K562 (cell line): ENCODE results near the gene GCK. TPM values are rescaled to one million over a fixed set of nuclear protein-coding genes. Genes with fewer than 3 reads are reported as not detected.

ENCODE experiments used
- CHD7 ChIP-seq: fragments of 200-600 bp; sonication (generic); IDR thresholded peaks from one replicate; pipeline ENCODE4 v1.6.1; 2012; ENCODE audit warnings: mild to moderate bottlenecking, low read depth, low read length, inconsistent platforms
- E2F5 ChIP-seq: sonication (generic); formaldehyde crosslinking; IDR thresholded peaks from 2 replicates; pipeline ENCODE4 v1.8.0; 2022; ENCODE audit warnings: mild to moderate bottlenecking, missing genetic modification reagents
- FOXP1 ChIP-seq: sonication (generic); formaldehyde crosslinking; IDR thresholded peaks from 2 replicates; pipeline ENCODE4 v1.8.0; 2022; ENCODE audit warnings: mild to moderate bottlenecking, missing genetic modification reagents
- RBM14 ChIP-seq: fragments of 200-400 bp; formaldehyde crosslinking; IDR thresholded peaks from 2 replicates; pipeline ENCODE4 v1.6.1; 2018; ENCODE audit warnings: low read depth, mild to moderate bottlenecking, low read length, moderate library complexity, borderline replicate concordance; ENCODE audit not compliant: insufficient read depth
- TAF1 ChIP-seq: IDR thresholded peaks from 2 replicates; pipeline ENCODE4 v1.6.1; 2011; ENCODE audit warnings: mild to moderate bottlenecking, low read length, moderate library complexity; ENCODE audit not compliant: insufficient read depth, control insufficient read depth, severe bottlenecking; ENCODE audit errors: extremely low read depth
- TAL1 ChIP-seq: fragments of 450-650 bp; IDR thresholded peaks from 2 replicates; pipeline ENCODE4 v1.6.1; 2016; ENCODE audit warnings: mild to moderate bottlenecking
- ZFP36 ChIP-seq: fragments of 150-350 bp; IDR thresholded peaks from 2 replicates; pipeline ENCODE4 v1.6.1; 2018; ENCODE audit warnings: low read length, low read depth; ENCODE audit not compliant: partially characterized antibody
- ZNF197 ChIP-seq: fragments of 200-800 bp; sonication (Bioruptor generic); IDR thresholded peaks from 2 replicates; pipeline ENCODE4 v1.6.1; 2016; ENCODE audit warnings: low read depth, missing genetic modification characterization, missing compliant biosample characterization
- ZNF217 ChIP-seq: sonication (generic); formaldehyde crosslinking; IDR thresholded peaks from 2 replicates; pipeline ENCODE4 v1.8.0; 2022; ENCODE audit warnings: mild to moderate bottlenecking, missing genetic modification reagents
- polyA plus RNA-seq, 8 experiments: library from polyadenylated mRNA; depleted of rRNA in 4 of 8; stranded (reverse) in 5 of 8; unstranded in 3 of 8; fragments of >200 nt; fragmentation: Nextera tagmentation in 2 of 8; fragmentation: Illumina TruSeq in 1 of 8; extraction: Ambion mirVana in 2 of 8; extraction: Trizol in 1 of 8; gene quantifications; 2 replicates each; pipeline versions ENCODE4 v1.2.1 to v1.2.3, GENCODE V29; 2011 to 2014; ENCODE audit warnings: inconsistent platforms in 1 of 8, missing spikeins in 1 of 8
- total RNA-seq, 7 experiments: library from RNA; depleted of rRNA in 6 of 7; stranded (reverse); fragments of >200 nt in 6 of 7; fragmentation: Illumina TruSeq in 2 of 7; extraction: Trizol in 2 of 7; gene quantifications; 2 replicates each; pipeline versions ENCODE4 v1.2.1 to v1.2.3, GENCODE V29; 2011 to 2021; ENCODE audit warnings: low replicate concordance in 1 of 7
- TF ChIP-seq, protein P1 (sequence below): sonication (generic); formaldehyde crosslinking; IDR thresholded peaks from 2 replicates; pipeline ENCODE4 v1.8.0; 2022; ENCODE audit warnings: missing genetic modification reagents, mild to moderate bottlenecking, moderate library complexity, borderline replicate concordance
- TF ChIP-seq, protein P2 (sequence below): sonication (generic); formaldehyde crosslinking; IDR thresholded peaks from 2 replicates; pipeline ENCODE4 v1.9.0; 2022; ENCODE audit warnings: mild to moderate bottlenecking, missing genetic modification reagents

The GCK gene
- total and polyA plus RNA-seq, 9 of the 15 experiments (the other 6 are each of a cell fraction or from before 2014, with no cell fraction given), result 0.11 to 0.55 (median 0.16) TPM; not detected in 3

- no peak for TF ChIP-seq CHD7
- no peak for TF ChIP-seq FOXP1
- TF ChIP-seq TAL1, result peak; percentile 85
- no peak for TF ChIP-seq ZNF197
- peak; percentile 54 for TF ChIP-seq TAF1
- TF ChIP-seq, protein P1, sequence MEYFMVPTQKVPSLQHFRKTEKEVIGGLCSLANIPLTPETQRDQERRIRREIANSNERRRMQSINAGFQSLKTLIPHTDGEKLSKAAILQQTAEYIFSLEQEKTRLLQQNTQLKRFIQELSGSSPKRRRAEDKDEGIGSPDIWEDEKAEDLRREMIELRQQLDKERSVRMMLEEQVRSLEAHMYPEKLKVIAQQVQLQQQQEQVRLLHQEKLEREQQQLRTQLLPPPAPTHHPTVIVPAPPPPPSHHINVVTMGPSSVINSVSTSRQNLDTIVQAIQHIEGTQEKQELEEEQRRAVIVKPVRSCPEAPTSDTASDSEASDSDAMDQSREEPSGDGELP (CRISPR knock-in tag), result peak; percentile 98
- no peak for TF ChIP-seq ZFP36
- no peak for TF ChIP-seq E2F5 (CRISPR knock-in tag)
- TF ChIP-seq, protein P2, sequence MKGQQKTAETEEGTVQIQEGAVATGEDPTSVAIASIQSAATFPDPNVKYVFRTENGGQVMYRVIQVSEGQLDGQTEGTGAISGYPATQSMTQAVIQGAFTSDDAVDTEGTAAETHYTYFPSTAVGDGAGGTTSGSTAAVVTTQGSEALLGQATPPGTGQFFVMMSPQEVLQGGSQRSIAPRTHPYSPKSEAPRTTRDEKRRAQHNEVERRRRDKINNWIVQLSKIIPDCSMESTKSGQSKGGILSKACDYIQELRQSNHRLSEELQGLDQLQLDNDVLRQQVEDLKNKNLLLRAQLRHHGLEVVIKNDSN (CRISPR knock-in tag), result no peak
- no peak for TF ChIP-seq ZNF217 (CRISPR knock-in tag)
- no peak for TF ChIP-seq RBM14
Observed at GRCh38 chr7:44147026-44147991, 41.9 kb downstream of the GCK start (continued).
